ENCODE measurements around the gene VPREB1.
"Not testable (repeated sequence)": the region's sequence is repeated elsewhere in the genome, so short reads cannot be mapped to it uniquely, and the experiment has no call there.

Gene VPREB1

DNA sequence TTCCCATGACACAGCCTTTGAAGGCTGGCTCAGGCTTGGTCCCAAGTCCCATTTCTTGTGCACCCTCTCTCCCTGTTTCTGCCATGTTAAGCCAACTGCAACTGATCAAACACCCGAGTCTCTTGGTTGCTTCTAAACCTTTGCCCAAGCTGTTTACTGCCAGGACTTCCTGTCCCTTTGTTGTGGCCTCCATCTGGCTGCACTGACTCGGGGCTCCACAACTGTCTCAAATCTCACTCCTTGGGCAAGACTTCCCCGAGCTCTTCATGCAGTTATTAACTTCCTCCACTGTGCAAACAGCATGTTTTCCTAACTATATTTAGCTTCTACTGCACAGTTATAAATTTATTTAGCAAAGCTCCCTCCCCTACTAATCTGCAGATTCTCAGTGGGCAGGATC is 4.3 kb downstream of the VPREB1 start:
- DNase-seq = no peak

- DNase-seq = not testable (repeated sequence)
These were observed 6.1 kb downstream of the VPREB1 start for GRCh38 chr22:22250651-22251050.

DNA sequence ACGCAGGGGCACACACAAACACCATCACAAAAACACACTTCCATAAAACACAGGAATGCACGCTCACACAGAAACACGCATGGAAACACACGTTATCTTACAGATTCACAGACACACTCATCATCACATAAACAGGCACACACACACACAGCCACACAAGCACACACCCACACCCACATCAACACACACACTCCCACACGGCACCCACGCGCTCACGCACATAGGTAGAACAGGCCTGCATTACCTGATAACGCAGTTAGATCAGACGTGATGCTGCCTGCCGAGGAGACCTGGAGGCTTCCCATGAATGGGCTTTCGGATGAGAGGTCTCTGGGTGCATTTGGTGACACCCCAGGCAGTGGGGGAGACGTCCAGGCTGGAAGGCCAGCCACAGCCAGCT is 11.5 kb downstream of the VPREB1 start:
- DNase-seq = not testable (repeated sequence)

- DNase-seq = not testable (repeated sequence)
These were observed 14.2 kb downstream of the VPREB1 start for GRCh38 chr22:22258597-22259415.

DNA sequence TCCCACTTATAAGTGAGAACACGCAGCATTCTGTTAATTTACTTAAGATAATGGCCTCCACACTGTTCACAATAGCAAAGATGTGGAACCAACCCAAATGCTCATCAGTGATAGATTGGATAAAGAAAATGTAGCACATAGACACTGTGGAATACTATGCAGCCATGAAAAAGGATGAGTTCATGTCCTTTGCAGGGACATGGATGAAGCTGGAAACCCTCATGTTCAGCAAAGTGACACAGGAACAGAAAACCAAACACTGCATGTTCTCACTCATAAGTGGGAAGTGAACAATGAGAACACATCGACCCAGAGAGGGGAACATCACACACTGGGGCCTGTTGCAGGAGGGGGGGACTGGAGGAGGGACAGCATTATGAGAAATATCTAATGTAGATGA is 15.6 kb downstream of the VPREB1 start:
- not testable (repeated sequence) for DNase-seq

- not testable (repeated sequence) for DNase-seq
These were observed 16.0 kb downstream of the VPREB1 start for GRCh38 chr22:22260586-22260985.

DNA sequence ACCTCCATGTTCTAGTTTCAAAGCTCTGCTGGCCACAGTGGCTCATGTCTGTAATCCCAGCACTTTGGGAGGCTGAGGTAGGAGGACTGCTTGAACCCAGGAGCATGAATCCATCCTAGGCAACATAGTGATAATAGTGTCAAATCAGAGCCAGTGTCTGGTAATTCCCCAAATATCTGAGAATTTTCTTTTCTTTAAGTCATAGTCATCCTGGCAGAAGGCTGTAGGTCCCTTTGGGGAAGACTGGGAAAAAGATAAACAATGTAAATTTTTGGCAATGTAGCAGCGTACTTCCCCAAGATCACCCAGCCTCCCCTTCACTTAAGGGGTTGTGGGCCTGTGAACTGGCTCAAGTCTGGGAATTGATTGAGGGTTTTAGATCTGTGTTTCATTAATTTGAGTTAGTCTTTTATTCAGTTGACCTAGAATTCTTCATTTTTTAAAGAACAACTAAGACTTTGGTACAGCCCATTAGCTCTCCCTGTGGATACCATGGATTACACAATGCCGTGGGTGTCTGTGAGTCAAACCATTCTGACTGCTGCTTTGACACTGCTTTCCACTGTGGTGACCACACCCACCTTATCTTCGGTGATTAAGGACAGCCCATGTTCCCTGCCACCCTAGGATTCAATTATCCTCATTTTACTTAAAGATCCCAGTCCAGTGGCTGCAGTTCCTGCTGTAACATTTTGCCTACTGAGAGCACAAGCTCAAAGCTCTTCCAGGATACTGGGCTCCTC is 17.9 kb downstream of the VPREB1 start:
- DNase-seq = not testable (repeated sequence)

GRCh38 chr22:22263823-22264222 is 19.2 kb downstream of the VPREB1 start:
- DNase-seq = not testable (repeated sequence)

DNA sequence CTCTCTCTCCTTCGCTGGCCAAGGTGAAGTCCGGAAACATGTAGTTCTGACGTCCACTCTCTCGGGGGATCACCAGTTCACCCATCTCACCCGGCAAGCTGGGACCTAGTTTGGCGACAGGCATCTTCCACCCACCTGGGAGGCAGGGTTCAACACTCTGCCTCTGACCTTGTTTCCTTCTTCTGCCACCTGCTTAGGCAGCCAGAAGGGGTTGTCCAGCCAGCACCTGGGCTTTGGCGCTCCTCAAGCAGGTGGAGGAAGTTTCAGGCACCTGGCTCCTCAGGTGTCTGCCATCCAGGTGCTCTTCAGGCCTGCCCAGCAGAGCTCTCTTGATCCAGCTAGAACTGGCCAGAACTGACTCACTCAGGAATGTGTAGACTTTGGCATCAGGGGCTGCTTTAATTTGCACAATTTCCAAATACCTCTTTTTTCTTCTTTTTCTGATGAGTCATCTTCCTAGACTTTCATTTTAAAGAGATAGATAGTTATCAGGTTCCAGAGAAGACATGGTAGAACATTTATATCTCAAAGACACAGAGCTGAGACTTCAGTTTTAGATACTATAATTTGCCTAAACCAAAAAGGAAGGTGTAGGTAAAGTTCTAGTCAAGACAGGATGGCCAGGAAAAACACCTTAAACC is 25.6 kb downstream of the VPREB1 start:
- not testable (repeated sequence) for DNase-seq

DNA sequence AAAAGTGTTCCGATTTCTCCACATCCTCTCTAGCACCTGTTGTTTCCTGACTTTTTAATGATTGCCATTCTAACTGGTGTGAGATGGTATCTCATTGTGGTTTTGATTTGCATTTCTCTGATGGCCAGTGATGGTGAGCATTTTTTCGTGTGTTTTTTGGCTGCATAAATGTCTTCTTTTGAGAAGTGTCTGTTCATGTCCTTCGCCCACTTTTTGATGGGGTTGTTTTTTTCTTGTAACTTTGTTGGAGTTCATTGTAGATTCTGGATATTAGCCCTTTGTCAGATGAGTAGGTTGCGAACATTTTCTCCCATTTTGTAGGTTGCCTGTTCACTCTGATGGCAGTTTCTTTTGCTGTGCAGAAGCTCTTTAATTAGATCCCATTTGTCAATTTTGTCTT is 32.8 kb downstream of the VPREB1 start:
- DNase-seq = not testable (repeated sequence)

- not testable (repeated sequence) for DNase-seq
These were observed 40.6 kb downstream of the VPREB1 start for GRCh38 chr22:22284962-22285756.

GRCh38 chr22:22286390-22287105 is 42.0 kb downstream of the VPREB1 start:
- not testable (repeated sequence) for DNase-seq

DNA sequence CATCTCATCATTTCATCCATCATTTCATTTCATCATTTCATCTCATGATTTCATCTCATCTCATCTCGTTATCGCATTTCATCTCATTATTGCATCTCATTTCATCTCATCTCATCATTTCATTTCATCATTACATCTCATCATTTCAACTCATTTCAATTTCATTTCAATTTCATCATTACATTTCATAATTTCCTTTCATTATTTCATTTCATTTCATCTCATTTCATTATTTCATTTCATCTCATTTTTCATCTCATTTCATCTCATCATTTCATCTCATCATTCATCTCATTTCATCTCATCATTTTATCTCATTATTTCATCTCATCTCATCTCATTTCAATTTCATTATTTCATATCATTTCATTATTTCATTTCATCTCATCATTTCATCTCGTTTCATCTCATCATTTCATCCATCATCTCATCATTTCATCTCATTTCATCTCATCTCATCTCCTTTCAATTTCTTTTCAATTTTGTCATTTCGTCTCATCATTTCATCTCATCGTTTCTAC is 42.6 kb downstream of the VPREB1 start:
- not testable (repeated sequence) for DNase-seq

DNA sequence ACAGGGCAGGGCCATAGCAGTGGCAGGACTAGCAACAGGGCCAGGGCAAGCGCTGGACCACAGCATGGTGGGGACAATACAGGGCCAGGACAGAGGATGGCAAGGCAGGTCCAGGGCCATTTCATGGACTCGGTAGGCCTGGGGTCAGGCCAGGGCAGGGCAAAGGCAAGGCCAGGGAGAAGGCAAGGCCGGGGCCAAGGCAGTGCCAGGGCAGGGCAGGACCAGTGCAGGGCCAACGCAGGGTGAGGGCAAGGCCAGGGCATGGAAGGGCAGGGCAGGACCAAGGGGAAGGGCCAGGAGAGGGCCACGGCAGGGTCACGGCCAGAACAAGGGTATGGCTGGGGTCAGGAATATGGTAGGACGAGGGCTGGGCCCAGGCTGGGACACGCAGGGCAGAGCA is 45.1 kb downstream of the VPREB1 start:
- not testable (repeated sequence) for DNase-seq

DNA sequence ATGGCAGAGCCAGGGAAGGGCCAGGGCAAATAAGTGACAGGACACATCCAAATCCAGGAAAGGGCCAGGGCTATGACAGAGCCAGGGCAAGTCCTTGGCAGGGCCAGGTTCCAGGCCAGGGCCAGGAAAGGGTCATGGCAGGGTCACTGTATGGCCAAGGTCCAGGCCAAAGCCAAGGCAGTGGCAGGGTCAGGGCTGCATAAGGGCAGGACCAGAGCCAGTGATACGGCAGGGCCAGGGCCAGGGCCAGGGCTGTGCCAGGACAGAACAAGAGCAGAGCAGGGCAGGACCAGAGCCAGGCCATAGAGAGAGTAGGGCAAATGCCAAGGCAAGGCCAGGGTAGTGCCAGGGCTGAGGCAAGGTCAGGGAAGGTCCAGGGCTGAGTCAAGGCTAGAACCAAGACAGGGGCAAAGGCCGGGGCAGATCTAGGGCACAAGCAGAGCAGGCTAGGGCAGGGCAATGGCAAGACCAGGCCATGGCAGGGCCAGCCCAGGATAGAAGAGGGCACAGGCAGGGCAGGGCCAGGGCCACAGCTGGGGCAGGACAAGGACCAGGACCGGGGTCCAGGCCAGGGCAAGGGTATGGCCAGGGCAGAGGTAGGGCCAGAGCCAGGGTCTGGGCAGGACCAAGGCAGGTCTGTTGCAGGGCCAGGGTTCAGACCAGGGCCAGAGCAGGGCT is 46.7 kb downstream of the VPREB1 start:
- DNase-seq = not testable (repeated sequence)

GRCh38 chr22:22292656-22293055 is 48.1 kb downstream of the VPREB1 start:
- DNase-seq = not testable (repeated sequence)

GRCh38 chr22:22293436-22293835 is 48.9 kb downstream of the VPREB1 start:
- not testable (repeated sequence) for DNase-seq

- not testable (repeated sequence) for DNase-seq
These were observed 50.1 kb downstream of the VPREB1 start for GRCh38 chr22:22294641-22295040.
